GM19438 (cell line): ENCODE data around the gene TRPM5.

Source experiments
- ATAC-seq: cut with Tn5 transposase; IDR thresholded peaks from one replicate; pipeline ENCODE4 v1.9.1; 2021; ENCODE audit warnings: low read depth; ENCODE audit not compliant: unreplicated experiment

The TRPM5 gene

DNA sequence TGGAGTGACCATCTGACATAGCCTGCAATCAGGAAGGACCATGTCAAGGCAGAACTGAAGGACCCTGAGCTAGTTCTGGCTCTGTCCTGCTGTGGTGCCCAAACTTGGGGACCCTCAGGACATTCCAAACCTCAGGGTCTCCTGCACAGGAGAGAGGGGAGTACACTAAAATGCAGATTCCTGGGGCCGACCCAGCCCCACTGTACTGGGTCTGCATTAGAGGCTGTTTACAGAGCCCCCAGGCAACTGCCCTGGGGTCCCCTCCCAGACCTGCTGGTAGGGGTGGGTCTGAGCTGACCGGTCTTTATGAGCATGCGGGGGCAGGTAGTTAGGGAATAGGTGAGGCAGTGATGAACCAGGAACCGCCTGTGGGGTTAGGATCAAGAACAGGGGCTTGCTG lies 6.8 kb downstream of the TRPM5 start:
- ATAC-seq, result no peak

DNA sequence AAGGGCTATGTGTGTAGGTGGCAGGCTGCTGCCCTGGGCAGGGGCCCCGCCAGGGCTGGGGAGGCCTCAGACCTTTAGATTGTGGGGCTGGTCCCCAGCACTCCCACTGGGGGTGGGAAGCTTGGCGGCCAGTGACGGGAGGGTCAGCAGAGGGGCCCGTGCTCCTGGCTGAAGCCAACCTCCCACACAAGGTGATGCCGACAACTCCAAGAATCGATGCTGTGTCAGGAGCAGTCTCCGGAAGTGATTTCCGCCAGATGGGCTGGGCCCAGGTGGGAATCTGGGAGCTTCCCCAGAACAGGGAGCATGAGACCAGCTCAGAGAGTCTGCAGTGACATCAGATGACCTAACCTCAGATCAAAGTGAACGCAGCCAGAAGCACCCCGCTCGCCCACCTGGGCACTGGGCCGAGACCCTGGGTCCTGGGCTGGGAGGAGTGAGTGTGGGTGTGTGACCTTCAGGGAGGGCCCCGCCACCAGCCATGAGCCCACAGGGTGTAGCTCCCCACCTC lies 7.7 kb downstream of the TRPM5 start:
- no peak for ATAC-seq

- no peak for ATAC-seq
These were observed 8.2 kb downstream of the TRPM5 start for GRCh38 chr11:2436013-2436520.

- ATAC-seq, result no peak
These were observed 8.9 kb downstream of the TRPM5 start for GRCh38 chr11:2435288-2436012.

DNA sequence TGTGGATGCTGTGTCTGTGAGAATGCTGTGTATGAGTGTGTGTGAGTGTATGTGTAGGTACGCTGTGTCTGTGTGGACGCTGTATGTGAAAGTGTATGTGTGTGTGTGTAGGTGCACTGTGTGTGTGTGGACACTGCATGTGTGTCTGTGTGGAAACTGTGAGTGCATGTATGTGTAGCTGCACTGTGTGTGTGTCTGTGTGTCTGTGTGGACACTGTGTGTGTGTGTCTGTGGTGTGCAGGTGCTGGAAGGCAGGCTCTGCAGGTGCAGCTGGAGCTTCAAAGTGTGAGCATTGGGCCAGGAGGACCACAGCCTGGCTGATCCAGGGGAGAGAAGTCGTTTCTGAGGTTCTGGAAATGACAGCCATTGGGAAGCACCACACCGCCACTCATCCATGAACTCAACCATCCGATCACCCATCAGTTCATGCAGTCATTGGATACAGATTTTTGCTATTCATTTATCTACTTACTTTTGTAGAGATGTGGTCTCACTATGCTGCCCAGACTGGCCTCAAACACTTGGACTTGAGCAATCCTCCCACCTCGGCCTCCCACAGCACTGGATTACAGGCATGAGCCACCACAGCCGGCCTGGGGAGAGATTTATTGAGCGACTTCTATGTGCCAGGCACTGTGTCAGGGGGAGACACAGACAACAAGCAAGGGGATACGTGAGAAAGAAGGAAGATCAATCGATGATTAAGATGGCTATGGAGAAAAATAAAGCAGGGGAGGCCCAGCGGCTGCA lies 9.6 kb downstream of the TRPM5 start:
- ATAC-seq, result no peak

- ATAC-seq, result no peak
These were observed 10.3 kb downstream of the TRPM5 start for GRCh38 chr11:2434008-2434407.

DNA sequence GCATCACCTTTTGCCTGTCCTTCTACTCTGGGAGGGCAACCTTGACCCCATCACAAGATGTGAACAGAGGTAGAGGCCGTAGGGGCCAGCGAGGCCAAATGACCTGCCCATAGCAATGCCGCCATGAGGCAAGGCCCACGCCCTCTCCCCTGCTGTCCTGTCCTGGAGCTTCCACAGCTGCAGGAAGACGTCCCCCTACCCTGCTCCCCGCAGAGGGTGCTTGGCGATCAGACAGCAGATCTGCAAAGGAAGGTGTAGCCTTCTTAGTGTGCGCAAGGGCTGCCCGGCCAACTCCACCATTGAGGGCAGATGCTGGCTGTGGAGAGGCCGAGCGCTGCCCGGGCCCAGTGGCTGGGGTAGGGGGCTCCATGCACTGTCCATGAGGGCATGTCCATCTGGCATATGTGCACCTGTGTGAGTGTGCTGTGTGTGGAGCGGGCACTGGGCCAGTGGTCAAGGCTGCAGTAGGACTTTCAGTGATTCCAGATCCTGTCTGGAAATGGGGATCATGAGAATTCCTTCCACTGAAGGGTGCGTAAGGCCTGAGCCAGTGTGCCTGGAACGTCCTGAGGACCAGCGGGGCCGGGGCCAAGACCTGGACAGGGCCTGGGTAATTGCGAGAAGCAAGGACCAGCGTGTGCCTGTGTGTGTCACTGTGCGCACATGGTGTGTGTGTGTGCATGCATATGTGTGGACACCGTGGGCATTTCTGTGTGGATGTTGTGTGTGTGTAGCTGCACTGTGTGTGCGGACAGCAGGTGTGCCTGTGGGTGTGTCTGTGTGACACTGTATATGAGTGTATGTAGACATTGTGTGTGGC lies 11.0 kb downstream of the TRPM5 start:
- no peak for ATAC-seq

DNA sequence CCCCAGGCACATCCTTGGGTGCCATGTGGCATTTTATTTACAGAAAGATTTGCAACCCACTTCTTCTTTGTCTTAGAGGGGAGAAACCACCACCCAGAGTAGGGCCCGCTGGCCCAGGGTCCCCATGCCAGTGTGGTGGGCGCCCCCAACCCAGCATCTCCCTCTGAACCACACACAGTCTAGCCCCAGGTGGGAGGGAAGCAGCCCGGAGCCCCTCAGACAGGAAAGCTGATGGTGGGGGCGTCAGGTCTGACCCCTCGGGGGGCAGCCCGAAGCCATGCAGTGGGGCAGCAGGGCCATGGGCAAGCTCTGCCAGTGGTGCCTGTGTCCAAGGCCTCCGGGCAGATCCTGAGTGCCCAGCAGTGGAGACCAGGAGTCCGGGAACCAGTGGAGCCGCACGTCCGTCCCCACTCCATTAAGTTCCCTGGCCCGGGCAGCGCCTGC lies 11.7 kb downstream of the TRPM5 start:
- no peak for ATAC-seq

DNA sequence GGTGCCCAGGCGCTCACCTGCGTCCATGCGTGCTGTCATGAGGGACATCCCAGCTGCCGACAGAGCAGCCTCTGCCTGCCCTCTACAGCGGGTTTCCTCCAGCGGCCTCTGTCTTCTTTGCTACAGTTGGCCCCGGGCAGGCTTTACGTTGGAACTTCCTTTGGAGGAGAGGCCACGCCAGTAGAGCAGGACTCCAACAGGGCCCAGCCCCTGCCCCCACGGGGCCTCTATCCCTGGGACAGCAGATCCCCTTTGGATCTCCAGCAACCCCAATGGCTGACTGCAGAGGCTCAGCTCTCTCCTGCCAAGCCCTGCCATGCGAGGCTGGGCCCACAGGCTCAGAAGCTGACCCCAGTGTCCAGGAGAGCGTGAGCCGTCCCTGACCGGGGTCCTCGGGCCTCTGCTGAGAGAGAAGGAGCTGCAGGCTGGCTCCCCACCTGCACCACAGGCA lies 12.1 kb downstream of the TRPM5 start:
- no peak for ATAC-seq

DNA sequence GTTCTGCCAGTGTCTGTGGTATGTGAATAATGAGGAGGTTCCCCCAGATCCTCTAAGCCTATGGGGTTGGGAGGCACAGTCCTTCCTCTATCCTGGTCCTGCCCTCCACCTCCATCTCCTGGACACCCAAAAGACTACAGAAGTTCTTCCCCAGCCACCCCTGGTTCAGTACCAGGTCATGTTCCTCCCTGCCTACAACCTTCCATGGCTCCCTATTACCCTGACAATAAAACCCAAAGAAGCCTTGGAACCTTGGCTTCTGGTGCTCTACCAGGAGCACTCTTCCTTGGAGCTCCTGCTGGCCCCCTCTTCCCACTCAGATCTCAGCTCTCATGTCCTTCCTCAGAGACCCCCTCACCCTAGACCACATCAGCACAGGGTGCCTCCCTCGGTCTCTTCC lies 12.9 kb downstream of the TRPM5 start:
- no peak for ATAC-seq

DNA sequence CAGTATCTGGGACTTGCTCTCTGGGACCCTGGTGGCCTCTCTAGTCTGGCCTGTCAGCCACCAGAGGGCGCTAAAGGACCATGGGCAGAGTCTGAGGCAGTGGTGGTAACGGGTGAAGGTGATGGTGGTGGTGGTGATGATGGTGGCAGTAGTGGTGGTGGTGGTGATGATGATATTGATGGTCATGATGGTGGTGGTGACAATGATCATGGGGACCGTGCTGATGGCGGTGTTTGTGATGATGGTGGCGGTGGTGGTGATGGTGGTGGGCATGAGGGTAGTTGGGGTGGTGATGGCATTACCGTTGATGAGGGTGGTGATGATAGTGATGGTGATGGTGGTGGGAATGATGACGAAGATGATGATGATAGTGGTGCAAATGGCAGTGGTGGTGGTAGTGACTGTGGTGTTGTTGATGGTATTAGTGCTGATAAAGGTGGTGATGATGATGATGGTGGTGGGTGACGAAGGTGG lies 16.0 kb downstream of the TRPM5 start:
- ATAC-seq, result no peak

- no peak for ATAC-seq
These were observed 16.5 kb downstream of the TRPM5 start for GRCh38 chr11:2427721-2428321.

- ATAC-seq, result no peak
These were observed 17.3 kb downstream of the TRPM5 start for GRCh38 chr11:2426826-2427521.

- no peak for ATAC-seq
These were observed 18.1 kb downstream of the TRPM5 start for GRCh38 chr11:2426221-2426620.

GRCh38 chr11:2425506-2425905 lies 18.8 kb downstream of the TRPM5 start:
- no peak for ATAC-seq

- ATAC-seq, result no peak
These were observed 19.4 kb downstream of the TRPM5 start for GRCh38 chr11:2424811-2425495.

DNA sequence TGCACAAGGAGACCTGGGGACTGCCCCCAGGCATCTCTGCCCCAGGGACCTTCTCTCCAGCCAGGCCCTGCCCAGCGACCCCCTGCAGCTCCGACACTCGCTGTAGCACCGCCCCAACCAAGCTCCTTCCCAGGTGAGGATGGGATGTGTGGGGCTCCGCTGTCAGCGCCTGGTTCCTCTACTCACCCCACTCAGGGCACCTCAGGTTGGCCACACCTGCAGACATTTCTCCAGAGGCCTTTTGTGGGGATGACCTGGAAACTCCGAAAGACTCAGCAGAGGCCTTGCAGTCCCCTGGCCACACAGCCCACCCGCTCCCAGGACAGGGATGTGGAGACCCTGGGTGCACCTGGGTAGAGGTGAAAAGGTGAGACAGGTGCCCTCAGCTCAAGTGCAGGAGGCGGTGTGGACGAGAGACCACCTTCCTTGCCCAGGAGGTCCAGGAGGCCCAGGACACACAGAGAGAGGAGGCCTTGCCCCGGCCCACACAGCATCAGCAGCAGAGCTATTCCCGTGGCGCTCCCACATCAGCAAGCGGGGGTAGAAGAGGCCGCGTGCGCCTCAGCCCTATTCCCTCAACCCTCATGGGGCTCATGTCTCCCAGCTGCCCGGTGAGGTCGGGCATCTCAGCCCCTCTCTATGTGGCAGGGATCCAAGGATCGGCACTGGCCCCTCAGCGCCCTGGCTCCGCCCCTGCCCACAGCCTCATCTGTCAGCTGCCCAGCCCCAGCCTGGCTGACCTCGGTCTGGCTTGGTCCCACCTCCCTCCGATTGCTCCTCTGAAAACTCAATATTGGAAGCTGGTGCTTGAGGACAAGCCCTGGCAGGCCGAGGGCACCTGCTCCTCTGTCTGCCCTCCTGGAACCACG lies 20.9 kb downstream of the TRPM5 start:
- ATAC-seq, result no peak
